SHP77 treated with DMSO at 0.1 percent for 48 hours (cell line): ENCODE data around the gene SMIM13.
"Not testable (repeated sequence)": the region's sequence is repeated elsewhere in the genome, so short reads cannot be mapped to it uniquely, and the experiment has no call there.

ENCODE experiments used
- DNase-seq: peaks from one replicate; lab custom pipeline; 2025; lab: John Stamatoyannopoulos, UW

The SMIM13 gene

GRCh38 chr6:11083956-11084355 is 9.7 kb upstream of the SMIM13 start:
- DNase-seq: no peak

DNA sequence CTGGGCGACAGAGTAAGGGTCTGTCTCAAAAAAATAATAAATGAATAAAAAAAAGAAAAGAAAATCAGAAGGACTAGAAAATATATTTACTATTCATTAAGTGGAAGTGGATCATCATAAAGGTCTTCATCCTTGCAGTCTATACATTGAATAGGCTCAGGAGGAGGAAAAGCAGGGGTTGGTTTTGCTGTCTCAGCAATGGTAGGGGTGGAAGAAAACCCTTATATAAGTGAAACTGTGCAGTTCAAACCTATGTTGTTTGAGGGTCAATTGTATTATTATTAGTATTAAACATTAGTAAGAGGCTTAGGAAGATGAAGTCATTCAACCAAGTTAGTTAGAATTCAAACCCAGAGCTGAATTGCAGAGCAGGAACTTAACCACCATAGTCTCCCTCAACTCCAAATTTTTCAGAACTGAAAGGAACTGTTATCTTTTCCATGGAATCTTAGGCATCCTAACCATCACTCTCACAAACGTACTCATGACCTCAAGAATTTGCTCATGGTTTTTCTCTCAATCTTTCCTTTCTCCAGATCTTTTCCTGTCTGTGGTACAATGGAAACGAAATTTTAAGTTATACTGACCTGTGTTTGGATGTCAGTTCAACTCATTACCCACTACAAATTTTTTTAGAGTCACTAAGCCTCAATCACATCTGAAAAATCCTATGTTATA is 7.7 kb upstream of the SMIM13 start:
- no peak for DNase-seq

GRCh38 chr6:11087141-11087812 is 6.4 kb upstream of the SMIM13 start:
- not testable (repeated sequence) for DNase-seq

GRCh38 chr6:11089695-11090094 is 3.9 kb upstream of the SMIM13 start:
- no peak for DNase-seq

DNA sequence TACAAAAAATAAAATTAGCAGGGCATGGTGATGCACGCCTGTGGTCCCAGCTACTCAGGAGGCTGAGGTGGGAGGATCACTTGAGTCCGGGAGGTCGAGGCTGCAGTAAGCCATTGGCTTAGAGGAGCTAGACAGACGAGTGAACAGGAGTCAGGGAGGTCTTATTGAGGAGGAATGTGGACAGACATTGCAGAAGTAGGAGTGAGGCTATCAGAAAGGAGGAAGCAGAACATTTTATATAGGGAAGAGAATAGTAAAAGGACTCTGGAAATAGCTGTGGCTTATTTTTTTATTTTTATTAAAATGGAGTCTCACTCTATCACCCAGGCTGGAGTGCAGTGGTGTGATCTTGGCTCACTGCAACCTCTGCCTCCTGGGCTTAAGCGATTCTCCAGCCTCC is 2.5 kb upstream of the SMIM13 start:
- DNase-seq: not testable (repeated sequence)

DNA sequence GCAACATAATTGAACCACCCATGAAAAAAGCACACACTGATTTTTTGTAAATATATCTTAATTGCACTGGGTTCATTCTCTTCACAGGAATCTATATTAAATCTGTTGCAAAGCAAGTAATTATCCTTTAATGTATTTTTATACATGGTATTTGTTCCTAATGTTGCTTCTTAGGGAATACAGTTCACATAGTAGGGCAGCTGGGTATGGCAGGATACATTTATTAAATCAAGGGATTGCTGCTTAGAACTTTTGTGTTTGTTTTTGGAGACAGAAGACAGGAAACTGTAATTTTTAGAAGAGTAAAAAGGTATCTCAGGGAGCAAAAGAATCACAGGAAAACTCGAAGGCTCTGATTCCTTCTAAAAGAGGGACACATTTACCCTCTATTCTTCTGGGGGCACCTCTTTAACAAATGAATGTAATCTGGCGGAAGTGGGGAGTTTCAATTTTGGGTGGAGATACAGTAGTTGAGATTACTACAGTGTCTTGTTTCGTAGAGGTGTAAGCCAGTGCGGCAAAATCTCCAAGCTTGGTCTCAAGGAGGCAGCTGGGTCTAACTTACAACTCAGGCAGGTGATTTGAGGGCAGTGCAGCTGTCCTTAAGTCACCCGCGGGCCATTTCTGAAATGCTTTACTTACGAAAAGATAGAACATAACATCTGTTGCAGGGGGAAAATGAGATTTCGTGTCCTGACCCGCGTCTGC is 812 bp upstream of the SMIM13 start:
- no peak for DNase-seq

DNA sequence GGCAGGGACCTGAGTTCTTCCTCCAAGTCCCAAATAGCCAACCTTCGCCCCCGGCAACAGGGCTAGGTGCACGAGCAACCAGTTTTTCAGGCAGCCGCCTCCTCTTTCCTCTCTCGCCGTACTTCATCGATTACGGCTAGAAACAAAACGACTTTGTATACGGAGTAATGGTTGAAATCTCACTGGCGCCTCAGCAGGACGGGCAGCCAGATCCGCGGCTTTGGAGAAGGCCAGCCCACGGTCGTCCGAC is 333 bp upstream of the SMIM13 start:
- no peak for DNase-seq

DNA sequence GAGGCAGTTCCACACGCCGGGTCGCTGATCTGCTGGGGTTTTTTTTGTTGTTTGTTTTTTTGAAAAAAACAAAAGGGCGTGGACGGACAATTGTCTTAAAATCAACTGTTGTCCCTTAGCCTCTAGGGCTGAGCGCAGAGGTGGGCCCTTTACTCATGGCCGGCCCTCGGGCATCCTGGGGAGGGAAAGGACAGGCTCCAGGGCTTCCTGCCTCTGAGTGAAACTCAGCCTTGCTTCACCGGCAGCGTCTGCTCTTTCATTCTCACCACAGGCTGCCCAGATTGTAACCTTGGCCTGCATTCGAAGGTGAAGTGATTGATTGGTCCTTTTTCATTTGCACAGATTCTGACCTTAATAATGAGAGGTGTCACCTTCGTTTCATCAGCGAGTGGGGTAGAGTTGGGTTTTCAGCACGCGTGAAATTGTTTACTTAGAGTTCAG is 797 bp downstream of the SMIM13 start:
- DNase-seq: no peak

DNA sequence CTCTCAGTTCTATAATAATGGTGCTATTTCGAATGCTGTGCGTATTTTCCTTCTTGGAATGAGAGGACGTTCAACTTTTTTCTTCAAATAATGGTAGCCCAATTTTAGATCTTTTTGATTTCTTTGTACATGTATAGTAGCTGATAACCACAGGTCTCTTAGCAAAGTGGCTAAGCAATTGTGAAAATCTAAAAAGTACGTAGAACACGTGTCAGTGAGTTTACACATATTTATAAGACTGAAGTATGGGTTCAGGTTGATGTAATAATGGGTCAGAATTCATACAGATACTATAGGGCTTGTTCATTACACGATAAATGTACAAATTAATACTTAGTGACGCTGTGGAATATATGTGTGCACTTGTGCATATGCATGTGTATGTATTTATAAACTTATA is 1.3 kb downstream of the SMIM13 start:
- no peak for DNase-seq

DNA sequence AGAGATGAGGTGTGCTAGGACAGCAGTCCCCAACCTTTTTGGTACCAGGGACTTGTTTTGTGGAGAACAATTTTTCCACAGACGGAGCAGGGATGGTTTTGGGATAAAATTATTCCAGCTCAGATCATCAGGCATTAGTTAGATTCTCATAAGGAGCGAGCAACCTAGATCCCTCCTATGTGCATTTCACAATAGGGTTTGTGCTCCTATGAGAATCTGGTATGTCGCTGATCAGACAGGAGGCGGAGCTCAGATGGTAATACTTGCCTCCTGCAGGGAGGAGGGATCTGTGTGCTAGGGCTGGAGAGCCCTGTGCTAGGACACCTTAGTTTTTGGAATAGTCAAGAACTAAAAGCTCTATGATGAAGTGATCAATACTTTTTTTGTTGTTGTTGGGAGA is 2.5 kb downstream of the SMIM13 start:
- no peak for DNase-seq

GRCh38 chr6:11097476-11097875 is 3.8 kb downstream of the SMIM13 start:
- DNase-seq: no peak

GRCh38 chr6:11098004-11098403 is 4.4 kb downstream of the SMIM13 start:
- no peak for DNase-seq

DNA sequence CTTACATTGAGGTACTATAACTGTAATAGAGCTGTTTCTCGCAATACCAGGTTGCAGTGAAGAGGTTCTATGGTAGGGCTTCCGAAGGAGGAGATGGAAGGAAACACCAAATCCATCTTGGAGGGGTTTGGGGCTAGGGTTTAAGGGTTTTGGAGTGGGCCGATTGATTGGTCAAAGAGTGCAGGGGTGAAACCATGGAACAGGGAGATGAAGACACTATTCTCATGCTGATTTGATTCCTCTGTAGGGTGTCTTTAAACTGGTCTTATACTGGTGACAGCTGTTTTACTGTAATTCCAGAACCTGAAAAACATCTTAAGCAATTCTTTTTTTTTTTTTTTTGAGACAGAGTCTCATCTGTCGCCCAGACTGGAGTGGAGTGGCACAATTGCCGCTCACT is 7.8 kb downstream of the SMIM13 start:
- no peak for DNase-seq

DNA sequence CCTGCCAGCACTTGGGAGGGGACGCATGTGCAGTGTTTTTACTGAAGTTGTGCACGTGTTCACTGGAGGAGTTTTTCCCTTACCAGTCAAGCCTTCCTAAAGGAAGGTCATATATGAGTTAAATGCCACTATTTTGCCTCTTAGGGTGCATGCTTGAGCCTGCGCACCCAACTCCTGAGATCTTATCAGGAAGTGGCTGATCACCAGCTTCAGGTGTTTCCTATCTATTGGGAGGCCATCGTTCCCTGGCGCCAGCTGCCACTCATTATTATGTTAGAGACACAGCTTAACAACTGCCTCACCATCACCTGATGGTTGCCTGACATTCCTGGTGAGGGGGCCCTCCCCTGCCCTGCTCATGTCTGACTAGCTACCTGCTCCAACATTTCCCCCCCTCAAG is 9.4 kb downstream of the SMIM13 start:
- DNase-seq: no peak

GRCh38 chr6:11108726-11109125 is 15.1 kb downstream of the SMIM13 start:
- DNase-seq: no peak

GRCh38 chr6:11110921-11111768 is 17.5 kb downstream of the SMIM13 start, which contains the start of gene ERVFRD-1:
Gene ERVFRD-1 (minus strand): TSS chr6:11111725. CDS start chr6:11105310, 6,415 bp downstream.
- no peak for DNase-seq

- DNase-seq: no peak
Measured at GRCh38 chr6:11111769-11112437, 18.3 kb downstream of the SMIM13 start.

GRCh38 chr6:11113038-11113437 is 19.4 kb downstream of the SMIM13 start:
- no peak for DNase-seq

DNA sequence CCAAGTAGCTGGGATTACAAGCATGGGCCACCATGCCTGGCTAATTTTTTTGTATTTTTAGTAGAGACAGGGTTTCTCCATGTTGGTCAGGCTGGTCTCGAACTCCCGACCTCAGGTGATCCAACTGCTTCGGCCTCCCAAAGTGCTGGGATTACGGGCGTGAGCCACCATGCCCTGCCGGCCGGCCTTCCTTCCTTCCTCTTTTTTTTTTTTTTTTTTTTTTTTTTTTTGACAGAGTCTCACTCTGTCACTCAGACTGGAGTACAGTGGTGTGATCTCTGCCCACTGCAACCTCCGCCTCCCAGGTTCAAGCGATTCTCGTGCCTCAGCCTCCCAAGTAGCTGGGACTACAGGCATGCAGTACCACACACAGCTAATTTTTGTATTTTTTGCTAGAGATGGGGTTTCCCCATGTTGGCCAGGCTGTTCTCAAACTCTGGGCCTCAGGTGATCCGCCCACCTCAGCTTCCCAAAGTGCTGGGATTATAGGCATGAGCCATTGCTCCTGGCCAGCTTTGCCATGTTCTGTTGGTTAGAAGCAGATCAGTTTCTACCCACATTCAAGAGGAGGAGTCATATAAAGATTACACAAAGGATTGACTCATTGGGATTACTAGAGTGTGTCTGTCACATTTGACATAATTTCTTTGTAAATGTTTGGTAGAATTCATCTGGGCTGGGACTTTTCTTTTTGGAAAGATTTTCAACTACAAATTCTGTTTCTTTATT is 22.3 kb downstream of the SMIM13 start:
- DNase-seq: not testable (repeated sequence)

- DNase-seq: no peak
Measured at GRCh38 chr6:11120271-11121005, 26.8 kb downstream of the SMIM13 start.
